NCI-H2227 (cell line): ENCODE measurements around the gene UNC5C.

Experiments
- DNase-seq: peaks from one replicate; lab custom pipeline; 2025; ENCODE audit not compliant: unreplicated experiment; lab: John Stamatoyannopoulos, UW

Gene UNC5C

DNA sequence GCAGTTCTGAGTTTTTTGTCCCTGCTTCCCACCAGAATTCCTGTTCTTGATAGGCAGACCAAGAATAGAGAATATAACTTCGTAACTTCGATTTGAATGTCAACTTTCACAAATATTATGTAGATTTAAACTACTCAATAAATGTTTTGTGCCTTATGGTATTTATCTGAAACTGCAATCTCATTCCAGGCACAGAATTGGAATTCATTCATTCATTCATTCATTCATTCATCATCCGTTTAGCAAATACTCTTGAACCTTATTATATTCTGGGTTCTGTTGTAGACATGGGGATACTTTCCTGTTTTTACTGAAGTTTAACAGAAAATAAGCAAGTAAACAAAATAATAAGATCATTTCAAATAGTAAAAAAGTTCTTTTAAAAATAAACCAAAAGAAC lies 324.4 kb downstream of the UNC5C start:
- no peak for DNase-seq

DNA sequence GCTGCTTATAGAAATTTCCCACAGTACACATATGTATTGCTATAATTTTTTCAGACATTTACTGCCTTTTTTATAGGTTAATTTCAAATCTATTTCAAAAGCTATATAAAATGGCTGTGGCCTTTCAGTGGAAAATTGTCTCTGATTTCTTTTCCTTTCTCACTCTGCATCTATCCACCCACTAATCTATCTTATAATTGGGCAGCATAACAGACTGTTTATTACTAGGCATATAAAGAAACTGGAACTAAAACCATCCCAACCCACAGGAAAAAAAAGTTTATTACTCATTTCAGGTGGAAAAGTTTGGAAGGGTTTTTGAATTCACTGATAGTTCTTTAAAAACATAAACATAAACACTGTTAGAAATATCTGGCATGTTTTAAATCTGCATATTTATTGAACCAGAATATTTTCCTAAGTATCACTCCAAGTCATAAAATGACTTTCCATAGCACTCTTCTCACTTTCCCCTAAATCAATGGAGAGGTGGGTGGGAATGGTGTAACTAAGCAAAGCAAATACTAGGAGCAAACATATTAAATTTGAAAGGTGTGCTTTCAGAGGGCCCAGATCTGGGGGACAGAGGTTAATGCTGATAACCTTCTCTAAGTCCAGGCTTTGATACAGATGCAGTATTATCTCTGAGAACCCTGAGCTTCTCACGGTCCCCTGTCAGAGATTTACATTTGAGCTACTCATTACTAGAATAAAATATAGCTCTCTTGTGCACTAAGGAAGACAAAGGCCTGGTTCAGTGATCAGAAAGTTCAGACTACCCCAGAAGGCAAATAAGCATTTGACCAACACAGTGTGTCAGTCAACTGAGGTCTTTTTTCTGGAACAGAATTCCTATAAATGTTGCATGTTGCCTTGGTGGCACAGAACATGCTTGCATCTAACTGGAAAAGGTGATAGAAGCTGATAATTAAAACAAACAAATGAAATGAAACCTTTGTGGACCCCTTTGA lies 328.3 kb downstream of the UNC5C start:
- no peak for DNase-seq

DNA sequence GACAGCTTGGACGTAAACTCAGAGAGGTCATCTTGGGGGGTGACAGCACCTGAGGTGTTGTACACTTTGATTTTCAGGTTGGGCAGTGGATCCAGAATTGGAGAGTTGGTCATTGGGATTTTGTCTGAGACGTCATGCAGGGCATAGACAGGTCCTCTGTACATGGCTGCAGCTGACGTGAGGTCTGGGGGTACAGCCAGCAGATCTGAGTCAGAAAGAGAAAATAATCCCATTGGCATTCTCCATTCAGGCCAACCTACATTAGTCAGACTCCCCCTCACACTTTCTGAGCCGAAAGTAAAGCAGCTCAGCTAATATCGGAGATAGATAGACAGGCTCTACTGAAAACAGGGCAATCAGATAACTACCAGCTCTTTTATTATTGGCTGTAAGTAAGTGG lies 329.7 kb downstream of the UNC5C start:
- DNase-seq, result no peak

DNA sequence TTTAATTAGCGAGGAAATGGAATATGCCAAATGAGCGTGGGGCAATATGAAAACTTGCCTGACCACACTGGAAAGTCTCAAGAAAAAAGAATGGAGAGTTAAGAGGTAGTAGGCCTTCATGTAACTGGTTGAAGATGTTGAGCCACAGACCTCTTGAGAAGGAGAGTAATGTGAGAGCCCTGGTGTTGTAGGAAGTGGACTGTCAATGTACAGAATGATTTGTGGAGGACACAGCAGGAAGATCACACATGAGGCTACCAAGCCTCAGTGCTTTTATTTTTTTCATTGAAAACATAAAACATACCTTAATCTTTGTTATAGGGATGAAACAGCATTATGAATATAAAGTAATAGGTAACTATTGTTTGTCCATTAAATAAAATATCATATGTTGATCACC lies 331.6 kb downstream of the UNC5C start:
- no peak for DNase-seq

DNA sequence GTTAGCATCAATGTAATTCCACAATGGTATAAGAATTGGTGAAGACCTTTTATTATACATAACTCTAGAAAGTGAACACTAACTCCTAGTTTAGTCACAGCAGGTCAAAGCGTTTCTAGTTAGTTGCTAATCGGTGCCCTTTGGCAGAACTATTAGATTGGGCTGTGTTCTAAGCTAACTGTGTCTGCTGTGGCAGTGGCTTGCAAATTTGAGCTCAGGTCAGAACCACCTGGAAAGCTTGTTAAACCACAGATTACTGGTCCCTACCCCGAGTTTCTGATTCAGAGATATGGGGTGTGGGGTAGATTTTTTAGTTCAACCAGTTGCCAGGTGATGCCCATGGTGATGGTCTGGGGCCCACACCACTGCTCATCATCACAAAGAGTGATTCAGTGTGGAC lies 332.1 kb downstream of the UNC5C start:
- DNase-seq, result no peak

DNA sequence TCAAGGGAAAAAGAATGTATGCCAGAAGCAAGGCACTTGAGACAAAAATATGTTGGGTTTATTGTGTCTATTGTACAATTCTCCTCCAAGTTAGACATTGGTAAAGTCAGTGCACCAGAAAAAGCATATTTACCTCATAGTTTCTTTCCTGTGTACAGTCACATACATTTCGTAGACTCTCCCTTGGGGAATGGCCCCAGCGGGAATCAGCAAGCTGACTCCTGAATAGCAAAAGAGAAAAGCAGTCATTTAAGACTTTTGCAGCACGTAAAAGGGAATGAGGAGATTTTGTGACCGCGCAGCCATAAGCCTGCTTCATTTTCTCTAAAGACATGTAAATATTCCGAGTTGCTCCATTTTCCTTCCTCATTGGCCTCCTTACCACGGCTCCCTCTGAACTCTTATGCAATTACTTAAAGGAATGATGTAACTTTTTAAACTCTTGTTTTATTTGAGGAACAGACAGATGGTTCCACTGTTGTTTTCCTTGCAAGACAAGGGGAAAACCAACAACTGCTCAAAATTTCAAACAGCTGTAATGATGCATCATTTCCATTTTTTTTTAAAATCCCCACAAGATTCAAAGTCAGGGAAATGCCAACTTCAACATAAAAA lies 332.7 kb downstream of the UNC5C start:
- DNase-seq, result peak; percentile 23

DNA sequence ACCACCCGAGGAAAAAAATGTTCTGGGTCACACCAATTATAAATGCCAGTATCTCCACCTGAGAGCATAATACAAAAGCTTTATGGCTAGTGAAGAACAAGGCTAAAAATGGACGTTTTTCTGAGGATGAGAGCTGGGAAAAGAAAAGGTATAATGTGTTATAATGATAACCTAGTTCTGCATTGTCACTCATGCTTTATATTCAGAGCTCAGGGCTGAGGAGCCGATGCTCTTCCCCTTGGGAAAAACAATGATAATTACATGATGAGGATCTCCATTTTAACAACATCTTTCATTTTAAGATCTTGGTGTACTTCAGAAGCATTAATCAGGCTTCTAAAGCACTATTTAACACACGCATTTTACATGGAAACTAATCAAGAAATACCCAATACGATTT lies 333.7 kb downstream of the UNC5C start:
- peak; percentile 74 for DNase-seq

DNA sequence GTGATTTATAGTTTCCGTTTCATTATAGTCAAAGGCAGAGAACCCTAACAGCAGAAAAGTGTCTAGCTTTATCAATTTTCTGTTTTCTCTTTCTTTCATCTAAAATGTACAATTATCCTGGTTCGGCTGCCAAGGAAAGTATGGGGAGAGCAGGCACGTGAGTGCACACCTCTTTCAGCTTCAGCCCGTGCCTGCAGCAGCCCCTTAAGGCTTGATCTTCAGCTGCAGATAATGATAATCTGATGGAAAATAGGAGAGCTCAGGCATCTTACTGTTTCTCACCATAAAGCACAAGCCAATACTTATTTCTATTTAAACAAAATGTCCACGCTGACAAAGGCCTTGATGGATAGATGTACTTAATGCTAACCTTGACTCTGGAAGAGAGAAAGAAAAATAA lies 334.4 kb downstream of the UNC5C start:
- DNase-seq, result peak; percentile 68

DNA sequence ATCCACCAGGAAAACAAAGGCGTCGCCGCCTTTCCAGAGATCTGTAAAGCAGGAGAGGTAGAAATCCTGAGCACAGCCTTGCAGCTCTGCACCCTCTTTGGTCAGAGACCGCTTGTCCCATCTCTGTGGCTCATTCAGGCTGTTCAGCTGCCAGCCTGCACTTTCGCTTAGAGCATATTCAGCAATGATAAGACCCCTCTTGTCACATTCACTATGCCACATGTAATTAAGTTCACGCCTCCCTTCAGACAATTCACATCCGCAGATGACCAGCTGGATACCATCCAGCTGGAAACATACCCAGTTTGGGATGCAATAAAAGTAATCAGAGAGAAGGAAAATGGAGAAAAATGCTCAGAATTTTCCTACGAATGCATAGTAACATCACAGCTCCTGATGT lies 335.4 kb downstream of the UNC5C start:
- peak; percentile 48 for DNase-seq

DNA sequence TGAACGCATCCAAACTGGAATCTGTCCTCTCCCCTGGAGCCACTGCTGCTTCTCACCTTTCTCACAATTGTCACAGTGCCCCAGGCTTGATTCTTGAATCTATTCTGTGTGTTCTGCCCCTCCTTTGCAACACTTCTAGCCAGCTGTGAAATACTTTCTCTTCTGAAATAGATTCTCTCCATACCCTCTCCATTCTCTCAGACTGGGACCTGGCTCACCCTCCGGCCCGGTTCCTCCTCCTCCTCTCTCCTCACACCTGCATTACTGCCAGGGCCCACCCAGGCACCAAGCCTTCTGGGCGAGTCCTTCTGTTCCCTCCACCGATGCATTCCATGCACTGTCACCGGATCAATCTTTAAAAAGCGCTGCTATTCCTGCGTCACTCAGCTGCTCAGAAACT lies 336.1 kb downstream of the UNC5C start:
- DNase-seq, result no peak

DNA sequence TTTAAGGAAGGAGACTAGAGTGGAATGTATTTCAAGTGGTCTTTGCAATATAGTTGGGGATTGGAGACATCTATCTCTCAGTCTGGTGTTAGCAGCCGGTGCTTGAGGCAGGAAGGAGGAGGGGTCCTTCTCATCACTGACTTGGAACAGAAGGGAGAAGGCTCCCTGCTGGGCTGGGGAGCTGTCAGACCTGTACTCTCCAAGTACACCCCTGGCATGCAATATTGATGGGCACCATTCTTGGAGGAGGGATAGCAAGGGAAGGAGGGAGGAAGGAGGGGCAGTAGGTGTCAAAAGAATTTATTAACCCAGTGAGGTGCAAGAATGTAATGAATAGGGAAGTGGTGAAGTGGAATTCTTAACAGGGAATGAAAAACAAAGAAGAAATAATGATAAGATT lies 338.8 kb downstream of the UNC5C start:
- no peak for DNase-seq

DNA sequence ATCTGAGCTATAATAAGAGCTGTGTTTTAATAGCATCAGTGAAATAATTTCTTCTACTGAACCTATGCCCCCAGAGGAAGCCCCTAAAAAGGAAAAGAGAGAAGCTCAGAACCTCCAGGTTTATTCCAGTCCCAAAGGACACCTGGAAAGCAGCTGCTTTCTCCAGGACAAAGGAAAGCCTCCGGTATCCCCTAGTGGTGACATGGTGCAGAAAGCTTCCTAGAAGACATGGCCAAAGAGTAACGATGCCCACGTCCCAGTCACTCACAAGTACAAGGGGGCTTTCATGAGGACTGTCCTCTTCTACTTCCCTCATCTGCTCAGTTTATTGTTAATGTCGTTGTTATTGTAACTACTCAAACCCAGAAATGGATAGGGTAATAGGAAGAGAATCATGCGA lies 343.9 kb downstream of the UNC5C start:
- peak; percentile 5 for DNase-seq

DNA sequence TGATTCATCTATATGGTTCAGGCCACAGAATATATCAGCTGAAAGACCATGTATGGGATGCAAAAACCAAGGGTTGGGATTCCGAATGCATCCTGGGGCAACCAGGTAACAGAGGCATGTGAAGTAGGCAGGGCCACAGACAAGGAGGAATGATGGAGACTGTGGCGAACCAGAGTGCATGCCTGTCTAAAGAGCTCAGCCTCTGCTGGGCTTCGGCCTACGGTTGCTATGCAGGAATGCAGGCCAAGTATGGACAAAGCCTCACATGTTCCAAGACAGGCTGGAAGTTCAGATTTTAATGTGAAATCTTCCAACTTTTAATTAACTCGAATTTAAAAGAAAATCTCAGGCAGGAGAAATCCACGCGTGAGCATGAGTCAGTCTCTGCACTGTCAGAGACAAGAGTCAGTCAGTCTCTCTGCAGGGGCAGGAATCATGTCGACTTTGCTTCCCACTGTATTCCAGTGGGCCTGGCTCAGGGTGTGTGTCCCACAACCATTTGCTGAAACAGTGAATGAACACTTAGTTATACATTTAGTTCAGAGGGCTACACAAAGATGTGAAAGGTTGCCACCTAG lies 344.4 kb downstream of the UNC5C start:
- DNase-seq, result no peak

DNA sequence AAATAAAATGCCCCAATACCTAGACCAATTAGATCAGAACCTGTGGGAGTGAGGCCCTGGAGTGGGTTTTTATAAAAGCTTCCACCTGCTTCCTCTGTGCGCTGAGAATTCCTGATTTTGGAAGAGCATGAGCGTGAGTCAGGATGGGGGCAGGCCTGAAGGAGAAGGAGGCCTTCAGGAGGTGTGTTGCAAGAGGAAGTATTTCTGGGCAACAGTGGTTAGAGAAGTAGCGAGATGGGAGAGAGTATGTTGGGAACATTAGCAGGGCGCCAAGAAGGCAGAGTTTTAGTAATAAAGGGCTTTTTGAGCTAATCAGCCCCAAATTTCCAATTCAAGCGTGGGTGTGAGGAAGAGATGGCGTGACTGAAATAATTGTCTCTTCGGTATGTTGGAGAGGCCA lies 349.8 kb downstream of the UNC5C start:
- DNase-seq, result no peak

DNA sequence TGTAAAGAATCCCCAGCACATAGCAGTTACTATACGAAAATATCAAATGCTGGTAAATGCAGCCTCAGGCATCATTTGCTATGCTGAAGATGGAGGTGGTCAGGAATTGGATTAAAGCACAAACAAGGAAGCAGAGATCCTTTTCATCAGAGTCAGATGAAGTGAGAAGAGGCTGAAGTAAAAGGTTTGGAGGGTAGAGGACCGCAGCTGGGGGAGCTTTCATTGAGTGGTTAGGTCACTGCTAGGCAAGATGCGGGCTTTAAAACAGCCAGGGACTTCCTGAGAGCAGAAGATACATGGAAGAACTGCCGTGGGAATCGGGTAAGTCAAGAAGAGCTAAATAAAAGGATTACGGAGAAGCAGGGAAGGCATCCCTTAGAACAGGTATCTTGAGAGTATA lies 351.4 kb downstream of the UNC5C start:
- DNase-seq, result no peak

DNA sequence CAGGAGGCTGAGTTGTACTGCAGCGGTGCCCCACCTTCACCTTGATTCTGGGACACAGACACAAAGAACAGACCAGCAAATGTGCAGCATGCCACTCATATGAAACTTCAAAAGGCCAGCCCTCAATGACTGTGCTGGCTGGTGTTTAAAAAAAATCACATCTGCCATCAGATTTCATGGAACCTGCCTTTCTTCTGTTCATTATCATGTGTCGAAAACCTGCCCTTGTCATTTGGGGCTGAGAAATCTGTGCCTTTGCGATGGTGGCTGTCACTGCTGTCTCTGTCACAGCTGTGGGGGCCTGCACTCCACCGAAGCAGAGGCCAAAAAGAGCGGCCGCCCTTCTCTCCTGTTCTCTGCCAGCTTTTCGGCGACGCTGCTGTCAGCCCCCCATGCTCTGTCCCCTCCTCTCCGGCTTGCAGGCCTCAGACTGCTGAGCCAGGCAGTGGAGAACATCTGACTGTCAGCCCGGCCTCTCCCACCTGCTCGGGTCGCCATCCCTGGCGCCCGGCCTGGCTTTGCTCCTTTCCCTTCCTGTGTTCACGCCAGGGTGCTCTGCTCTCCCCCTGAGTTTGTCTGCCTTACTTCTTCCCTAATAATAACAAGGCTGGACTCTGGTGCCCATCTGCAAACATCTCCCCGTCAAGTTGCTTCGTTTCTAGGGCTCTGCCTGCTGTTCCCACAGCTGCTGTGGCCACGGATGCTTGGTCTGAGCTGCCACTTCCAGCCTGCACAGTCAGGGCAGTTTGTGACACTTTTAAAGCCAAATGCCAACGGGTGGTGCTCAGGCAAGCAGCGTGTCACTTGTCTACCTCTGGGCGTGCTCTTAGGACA lies 355.2 kb downstream of the UNC5C start:
- no peak for DNase-seq

DNA sequence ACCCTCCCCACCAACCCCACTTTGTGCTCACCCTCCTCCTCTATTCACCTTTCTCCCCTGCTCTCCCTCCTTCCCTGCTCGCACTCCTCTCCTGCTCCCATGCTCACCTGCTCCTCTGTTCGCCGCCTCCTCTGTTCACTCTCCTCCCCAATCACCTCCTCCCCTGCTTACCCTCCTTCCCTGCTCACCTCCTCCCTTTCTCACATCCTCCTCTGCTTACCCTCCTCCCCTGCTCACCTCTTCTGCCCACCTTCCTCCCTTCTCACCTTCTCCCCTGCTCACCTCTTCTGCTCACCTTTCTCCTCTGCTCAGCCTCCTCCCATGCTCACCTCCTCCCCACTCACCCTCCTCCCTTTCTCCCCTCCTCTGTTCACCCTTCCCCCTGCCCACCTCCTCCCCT lies 357.2 kb downstream of the UNC5C start:
- no peak for DNase-seq

DNA sequence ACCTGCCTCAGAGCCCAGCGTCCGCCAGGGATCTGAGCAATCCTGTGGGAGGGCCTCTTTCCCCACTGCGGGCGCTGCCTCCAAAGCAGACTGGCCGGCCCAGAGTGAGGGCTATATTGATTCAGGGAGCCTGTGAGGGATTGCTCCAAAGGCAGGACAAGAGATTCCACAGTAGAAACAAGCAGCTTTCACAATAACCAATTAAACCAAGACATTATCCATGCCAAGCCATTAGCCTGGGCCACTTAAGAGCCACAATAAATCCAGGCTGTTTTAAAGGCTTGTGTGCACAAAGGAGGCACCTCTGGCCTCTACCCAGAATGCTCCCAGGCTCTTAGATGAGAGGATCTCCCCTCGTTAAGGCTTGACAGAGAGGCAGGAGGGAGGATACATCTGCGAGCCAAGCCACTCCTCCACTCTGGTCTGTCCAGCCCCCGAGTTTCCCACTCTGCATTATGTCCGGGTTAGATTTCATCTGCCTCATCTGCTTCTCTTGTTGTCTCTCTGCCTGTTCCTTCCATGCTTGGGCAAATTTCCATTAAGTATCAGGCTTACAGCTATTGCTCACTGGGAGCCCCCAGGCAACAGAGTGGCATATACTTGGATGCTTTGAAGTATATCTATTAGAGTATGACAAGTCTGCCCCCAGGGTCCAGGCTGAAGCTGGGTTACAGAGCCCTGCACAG lies 357.9 kb downstream of the UNC5C start:
- peak; percentile 86 for DNase-seq

DNA sequence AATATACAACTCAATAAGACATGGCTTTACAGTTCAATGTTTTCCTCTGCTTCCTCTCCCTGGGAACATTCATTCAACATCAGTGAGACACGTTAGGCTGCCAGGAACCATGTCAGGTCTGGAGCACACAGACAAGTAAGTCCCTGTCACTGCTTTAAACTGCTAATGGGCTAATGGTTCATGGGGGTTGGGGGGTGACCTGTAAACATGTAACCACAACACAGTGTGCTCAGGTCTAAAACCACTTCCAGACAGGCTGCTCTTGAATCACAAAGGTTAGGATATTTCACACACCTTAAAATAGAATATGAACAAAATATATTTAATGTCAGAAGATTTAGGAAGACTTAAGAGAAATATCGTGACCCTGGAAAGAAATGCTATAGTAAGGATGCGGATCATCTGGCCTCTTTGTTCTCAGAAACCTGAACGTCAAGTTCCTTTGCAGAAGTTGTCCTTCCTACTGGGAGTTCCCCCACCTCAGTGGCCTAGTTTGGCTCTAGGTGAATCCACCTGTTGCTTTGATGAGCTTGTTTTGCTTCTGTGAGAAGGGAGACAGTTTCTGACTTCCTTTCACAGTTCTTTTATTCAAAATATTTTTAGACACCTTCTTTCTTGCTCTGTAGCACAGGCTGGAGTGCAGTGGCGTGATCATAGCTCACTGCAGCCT lies 359.9 kb downstream of the UNC5C start:
- no peak for DNase-seq

DNA sequence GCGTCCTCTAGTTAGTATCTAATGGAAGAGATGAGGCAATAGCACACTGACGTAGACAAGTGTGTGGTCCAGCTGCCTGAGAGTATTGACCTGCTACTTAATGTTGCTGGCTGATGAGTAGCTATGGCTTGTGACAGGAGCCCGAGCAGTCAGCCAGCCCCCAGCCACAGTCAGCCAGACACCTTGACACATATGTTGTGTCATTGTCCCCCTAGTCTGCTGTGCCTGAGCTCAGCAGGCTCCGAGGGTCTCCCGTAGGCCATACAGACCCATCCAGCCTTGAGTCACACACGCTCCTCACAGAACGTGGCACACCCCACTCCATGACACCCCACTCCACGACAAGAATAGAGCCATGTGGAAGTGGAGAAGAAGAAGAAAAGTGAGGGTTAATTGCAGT lies 362.1 kb downstream of the UNC5C start:
- peak; percentile 24 for DNase-seq
